GM19395 (cell line): Measurements from ENCODE around the gene ACOX2.

Source experiments
- ATAC-seq: cut with Tn5 transposase; IDR thresholded peaks from one replicate; pipeline ENCODE4 v1.9.1; 2021; ENCODE audit warnings: mild to moderate bottlenecking, moderate library complexity; ENCODE audit not compliant: unreplicated experiment

ACOX2 gene

DNA sequence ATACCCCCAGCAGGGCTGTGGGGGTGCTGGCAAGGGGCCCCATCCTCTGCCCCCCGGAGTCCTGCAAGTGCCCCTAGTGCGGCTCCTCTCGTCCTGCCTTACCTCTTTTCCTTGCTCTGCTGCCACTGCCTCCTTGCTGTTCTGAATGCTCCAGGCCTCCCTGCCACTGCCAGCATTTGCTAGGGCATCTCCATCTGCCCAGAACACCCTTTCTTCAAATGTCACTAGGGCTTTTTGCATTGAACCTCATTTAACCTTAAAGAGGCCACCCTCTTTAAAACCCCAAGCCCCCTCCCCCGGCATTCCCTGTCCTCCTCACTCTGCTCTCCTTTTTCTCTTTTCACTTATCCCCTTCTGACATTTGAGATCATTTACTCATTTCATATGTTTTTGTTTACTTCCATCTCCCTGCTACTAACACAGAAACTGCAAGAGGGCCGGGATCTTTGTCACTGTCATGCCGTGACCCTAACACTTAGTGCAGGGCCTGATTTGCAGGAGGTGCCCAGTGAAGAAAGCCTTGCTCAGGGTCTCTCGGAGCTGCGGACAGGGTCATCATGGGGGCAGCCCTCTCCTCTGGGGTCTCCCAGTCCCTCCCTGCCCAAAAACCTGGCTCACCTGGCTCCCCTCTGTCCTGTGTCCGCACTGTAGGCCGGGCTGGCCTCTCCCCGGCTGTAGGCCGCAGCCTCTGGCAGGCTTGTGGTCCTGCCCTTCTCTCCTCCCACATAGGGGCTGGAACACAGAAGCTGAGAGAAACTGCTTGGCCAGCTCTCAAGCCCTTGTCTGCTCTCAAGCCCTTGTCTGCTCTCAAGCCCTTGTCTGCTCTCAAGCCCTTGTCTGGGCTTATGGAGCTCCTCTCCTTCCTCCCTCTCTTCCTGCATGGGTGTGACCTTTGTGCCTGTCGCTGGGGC, at the start of gene ACOX2:
TSS of gene ACOX2 (minus strand) at position 690 of the 911 bp plus-strand sequence. CDS start 2,084 bp downstream, outside the sequence.
- no peak for ATAC-seq

DNA sequence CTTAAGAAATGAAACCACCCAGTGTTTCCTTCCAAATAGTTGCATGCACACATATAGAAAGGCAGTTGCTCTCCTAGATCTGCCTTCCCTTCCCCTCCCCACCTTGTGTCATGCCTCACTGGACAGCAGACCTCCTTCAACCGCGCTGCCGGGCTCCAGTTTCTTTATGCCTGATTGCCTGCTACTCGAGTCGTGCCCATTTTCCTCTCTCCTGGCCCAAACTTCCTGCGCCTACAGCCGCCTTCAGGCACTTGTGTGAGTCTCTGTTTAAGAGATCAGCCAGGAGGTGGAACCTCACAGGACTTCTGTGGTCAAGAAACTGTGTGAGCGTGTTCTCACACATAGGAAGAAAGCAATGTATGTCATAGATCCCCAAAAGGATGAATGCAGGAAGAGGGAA, 49.0 kb upstream of the ACOX2 start:
- no peak for ATAC-seq

DNA sequence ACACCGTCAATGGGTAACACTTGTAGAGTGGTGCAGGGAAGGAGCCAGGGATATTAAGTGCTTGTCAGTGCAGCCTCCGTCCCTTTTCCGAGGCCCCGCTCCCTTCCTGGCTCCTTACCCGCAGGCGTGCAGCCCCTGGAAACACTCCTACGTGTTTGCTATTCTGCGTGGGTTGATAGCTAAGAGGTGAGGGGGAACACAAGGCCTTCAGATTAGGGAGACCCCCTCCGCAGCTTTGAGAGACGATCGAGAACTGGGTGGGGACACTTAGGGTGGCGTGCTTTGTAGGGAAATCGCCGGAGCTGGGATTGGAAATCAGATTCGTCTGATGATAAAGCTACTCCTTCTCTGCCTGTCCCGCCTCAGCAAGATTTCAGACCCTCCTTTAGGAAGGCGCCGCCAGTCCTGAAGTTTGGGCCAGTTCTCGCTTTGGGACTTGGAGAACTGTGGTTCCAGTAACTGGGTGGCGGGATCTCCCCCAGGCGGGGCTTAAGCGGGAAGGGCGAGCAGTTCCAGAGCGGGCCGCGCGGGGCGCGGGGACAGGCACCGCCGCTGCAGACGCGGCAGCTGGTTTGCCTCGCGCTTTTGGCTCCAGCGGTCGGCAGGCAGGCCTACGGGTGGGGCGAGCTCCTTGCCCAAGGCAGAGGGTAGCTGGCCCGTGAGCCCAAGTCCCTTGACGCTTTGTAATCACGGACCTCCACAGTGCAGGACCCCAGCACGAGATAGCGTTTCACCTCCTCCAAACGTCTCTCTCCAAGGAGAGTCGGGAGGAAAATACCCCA, 48.2 kb upstream of the ACOX2 start:
- ATAC-seq, result peak; percentile 81

DNA sequence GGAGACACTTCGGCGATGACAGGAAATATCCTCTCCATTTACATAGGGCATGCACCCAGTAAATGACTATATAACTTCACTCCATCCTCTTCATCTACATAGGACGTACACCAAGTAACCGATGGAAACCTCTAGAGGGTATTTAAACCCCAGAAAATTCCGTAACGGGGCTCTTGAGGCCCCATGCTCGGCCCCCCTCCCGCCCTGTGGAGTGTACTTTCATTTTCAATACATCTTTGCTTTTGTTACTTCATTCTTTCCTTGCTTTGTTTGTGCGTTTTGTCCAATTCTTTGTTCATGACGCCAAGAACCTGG, 47.7 kb upstream of the ACOX2 start:
- ATAC-seq, result no peak

DNA sequence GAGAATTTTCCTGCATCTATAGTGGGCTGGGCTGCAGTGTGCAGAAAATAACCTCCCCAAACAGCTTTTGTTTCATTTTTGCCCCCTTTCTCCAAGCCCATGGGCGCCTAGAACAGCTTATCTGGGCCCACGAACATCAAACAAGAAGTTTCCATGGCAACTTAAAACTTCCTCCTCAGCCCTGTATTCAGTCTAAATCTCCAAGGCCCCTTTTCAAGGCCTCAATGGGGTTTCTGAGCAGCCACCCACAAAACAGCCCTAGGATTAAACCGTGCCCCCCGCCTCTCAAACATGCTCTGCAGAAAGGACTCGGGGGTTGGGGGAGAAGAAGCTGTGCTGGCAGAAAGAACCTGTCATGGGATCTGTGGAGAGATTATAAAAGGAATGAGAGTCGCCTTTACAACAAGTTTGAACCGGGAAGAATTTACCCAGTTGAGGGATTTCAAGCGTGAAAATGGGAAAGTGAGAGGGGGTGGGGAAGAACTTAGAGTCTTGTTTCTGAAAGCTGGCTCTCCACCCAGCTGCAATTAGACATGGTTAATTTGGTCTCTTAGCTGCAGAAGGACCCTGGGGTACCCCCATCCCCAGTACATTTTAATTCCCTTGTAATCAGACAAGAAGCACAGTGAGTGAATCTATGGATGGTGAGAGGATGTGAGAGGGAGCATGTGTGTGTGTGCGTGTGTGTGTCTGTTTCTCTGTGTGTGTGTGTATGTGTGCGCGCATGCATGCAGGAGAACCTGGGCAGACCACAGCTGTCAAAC, 44.5 kb upstream of the ACOX2 start:
- no peak for ATAC-seq

DNA sequence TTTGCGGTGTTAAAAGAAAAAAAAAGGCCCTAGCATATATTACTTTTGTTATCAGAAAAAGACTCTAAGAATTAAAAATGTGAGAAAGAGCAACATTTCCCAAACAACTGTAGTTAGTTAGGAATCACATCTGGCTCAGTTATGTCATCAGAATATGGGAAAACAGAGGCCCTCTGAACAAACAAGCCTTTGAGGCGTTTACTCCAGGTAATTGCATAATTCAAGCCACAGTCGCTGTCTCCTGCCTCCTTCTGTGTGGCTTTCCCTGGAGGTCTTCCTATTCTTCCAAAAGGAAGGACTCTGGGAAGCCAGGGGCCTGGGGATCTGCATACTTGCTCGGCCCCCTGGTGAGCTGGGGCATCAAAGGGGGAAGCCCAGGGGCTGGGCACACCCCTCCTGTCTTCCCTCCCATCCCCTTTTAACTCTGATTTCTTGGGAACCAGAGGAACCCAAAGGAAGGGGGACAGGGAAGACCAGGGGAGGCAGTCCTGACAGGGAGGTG, 43.9 kb upstream of the ACOX2 start:
- no peak for ATAC-seq

DNA sequence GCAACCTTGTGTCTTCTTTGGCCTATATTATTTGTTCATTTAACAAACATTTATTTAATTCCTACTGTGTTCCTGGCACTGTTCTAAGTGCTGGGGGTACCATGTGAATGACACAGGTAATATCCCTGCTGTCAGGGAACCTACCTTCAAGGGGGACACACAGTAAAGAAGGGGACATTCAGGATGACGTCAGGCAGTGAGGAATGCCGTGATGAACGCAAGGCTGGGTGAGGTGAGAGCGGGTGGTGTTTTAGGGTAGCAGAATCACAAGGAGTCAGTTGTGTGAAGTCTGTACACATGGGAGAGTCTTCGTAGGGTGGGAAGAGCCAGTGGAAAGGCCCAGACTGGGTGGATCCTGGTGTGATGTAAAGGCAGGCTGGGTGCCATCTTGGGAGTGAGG, 41.9 kb upstream of the ACOX2 start:
- ATAC-seq, result no peak

DNA sequence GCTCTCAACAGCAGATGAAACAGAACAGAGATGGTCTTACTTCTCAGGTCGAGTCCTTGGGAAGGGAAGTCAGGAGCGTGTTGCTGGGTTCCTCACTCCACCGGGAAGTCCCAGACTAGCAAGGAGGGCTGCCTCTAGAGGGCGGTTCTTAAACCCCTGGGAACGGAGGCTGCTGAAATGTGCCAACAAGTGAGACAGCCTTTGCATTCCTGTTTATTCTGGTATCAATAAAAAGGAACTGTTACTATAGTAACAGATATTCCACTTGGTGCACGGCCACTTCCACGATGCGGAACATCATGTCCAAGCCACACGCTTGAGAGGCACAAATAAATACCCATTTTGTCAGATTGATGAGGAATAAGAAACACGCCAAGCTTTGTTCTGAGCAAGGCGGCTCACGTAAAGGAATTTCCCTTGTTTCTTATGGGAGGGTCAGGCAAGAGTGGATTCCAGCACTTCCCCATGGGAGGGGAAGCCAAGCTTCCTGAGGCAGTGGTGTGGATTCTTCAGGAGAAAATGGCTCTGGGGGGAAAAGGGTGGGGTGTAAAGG, 40.4 kb upstream of the ACOX2 start, which contains the start of gene FAM107A:
TSS of gene FAM107A (minus strand) at position 123 of the 553 bp plus-strand sequence. CDS start 7,531 bp downstream, outside the sequence.
- no peak for ATAC-seq

DNA sequence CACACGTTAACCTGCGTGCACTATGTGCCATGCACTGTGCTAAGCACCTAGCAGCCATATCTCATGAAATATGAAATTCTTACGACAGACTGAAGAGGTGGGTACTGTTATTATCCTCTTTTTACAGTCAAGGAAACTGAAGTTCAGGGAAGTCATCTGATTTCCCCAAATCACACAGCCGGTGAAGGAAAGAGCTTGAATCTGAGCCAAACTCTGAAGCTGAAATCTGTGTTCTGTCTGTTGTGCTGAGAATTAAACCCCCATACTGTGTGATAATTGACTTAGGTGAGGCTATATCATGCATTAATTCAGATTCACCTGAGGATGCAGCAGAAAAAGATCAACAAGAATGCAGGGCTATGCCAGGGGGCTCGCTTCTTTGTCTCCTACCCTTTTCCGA, 39.7 kb upstream of the ACOX2 start:
- ATAC-seq, result no peak

DNA sequence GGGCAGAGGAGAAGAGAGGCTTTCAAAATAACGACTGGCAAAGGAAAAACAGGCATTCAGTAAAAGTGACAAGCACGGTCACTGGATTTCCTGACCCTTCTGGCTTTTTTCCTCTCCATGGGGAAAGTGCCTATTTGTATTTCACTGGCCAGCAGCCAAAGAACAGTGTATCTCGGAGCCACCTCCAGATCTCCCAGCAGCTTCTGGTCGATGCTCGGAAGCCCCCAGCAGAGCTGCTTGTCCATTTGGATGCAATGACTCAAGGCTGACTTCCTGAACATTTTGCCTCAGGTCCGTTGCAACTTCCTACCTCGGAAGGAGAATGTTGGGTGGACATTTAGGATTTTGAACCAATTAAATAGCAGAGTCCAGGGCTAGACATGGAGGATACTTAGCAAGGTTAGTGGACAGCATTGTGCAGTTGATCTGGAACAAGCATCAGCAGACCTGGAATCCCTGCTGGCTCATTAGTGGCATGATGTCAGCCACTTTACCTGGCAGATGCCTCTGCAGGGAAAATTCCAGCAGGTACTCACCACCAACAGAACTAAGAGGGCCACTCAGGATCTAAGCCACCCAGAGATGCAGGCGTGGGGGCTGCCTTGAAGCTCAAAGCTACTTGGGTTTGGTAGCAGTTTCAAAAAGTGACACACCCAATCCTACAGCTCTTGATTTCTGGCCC, 39.1 kb upstream of the ACOX2 start:
- no peak for ATAC-seq

DNA sequence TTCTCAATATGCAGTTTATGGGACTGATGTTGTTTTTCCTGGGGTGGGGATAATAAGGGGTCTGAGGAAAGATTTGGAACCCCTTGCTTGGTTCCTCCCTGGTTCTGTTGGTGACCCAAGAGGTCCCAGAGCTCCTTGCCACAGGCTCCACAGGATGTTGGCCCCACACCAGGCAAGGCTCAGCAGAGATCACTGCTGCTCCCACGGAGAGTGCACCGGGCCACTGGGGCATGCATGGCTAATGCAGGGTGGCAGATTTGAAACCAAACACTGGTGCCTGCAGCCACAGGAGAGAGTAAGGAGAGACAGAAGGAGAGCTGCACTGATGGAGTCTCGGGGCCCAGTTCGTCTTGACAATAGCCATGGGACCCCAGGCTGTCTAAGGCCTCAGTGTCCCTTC, 37.7 kb upstream of the ACOX2 start:
- no peak for ATAC-seq

DNA sequence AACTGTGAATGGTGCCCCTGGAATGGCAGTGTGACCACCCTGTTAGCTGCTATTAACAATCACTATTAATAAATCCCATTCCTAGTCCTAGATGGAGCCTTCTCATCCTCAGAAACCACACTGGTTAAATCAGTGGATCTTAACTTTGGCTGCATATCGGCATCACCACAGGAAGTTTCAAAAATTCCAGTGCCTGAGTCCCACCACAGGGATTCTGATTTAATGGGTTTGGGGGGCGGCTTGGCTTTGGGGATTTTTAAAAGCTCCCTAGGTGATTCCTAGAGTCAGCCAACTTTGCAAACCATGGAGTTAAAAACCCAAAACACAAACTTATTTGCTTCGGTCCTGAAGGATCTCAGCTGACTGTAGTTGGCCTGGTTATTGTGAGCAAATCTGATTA, 37.1 kb upstream of the ACOX2 start:
- ATAC-seq, result no peak

DNA sequence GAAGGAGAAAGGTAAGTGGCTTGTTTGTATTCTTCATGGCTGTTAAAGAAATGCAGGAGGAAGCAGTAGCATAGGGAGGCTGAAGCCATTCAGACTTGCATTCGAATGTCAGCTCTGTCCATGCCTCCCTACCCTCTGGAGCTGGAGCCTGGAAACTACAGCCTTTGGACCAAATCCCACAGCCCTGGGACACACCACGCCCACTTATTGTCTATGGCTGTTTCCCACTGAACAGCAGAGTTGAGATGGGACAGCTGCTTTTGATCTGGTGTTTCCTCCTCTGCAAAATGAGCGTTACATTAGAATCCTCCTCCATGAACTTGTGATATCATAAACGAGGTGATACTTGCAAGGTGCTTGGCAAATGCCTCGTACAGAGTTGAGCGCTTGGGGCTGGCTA, 36.6 kb upstream of the ACOX2 start:
- ATAC-seq, result no peak

DNA sequence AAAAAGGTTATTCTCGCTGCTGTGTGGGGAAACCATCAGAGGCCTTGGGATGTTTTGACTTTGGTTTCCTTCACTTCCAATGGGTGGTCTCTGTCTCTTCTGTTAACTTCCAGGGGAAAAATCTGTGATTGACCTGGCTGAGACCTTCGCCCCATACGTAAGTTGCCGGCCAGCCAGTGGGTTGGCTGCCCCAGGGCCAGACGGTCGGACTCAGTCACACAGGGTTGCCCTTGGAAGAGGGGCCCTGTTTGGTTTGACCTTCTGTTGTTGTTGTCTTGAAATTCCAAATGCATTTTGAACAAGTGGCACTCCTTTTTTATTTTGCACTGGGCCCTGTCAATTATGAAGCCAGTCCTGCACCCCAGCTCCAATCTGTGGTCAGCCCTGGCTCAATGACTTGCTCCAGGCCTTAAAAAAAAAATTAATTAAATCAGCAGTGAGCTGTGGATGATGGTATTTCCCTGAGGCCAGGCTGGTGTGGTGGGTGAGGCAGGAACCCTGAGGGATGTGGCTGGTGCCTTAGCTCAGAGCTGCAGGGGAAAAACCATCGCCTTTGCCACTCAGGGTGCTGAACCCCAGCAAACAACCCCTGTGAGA, 35.7 kb upstream of the ACOX2 start:
- ATAC-seq, result no peak

DNA sequence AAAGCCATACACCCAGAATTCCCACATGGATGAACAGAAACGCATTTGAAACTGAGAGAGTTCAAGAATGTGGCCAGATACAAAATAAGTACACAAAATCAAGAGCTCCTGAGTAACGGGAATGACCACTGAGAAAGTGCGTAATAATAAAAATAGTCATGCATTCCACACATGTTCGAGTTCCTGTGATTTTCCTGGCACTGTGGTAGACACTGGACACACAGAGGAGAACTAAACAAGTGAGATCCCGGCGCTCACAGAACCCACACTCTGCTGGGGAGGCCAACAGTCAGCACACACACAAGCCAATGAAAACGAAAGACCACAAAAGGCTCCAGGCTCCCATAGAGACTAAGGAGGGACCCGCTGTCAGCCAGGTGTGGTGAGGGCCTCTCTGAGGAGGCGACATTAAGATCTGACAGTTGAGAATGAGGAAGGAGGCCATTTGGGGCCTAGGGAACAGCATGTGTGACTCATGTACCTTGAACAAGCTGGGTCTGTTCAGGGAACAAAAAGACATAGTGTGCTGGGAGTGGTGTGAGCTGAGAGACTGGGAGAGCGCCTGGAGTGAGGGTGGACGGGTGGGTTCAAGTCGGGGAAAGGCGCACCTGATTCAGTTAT, 35.1 kb upstream of the ACOX2 start:
- no peak for ATAC-seq

DNA sequence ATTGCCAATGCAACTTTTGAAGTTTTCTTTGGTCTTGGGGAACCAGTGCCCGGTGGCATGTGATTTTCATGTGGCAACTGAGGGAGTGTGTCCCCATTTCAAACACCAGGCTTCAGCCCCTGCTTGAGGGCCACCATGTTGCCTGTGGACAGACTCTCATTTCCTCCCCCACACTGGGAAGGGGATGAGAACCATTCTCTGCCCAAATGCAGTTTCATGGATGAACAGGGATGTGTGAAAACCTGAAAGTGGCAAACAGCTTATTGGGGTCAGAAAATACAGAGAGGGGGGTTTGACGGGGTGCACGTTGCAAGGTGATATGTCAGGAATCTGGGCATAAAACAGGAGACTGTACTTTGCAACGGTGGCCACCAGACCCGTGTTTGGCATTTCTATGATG, 33.9 kb upstream of the ACOX2 start:
- ATAC-seq, result no peak

DNA sequence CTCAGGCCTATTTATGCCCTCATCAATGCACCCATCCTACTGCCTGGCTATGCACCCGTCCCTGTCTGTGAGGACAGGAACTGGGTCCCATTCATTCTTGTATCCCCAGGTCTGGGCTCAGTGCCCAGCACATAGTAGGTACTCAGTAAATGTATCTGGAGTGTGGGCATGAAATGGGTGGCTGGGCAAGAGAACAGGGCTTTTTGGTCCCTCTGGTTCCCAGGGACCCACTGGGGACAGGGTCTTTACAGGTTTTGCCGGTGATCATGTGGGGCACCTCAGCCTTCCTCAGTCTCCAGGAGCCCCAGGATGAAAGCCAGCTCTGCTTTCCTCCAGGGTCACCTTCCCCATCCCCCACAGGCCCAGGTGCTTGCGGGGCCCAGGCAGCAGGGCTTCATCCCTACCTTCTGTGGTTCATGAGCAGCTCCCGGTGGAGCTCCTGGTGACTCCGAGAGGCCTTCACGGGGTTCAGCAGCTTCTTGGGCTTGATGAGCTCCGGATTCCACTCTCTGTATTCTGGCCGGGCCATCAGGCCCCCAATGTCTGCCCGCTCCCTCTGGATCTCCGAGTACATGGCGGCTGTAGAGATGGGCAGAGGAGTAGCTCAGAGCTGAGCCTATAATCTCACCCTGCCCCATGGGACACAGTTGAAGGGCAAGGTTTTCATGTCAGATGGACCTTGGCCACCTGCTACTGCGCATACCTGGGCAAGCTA, 32.5 kb upstream of the ACOX2 start:
- ATAC-seq, result no peak

DNA sequence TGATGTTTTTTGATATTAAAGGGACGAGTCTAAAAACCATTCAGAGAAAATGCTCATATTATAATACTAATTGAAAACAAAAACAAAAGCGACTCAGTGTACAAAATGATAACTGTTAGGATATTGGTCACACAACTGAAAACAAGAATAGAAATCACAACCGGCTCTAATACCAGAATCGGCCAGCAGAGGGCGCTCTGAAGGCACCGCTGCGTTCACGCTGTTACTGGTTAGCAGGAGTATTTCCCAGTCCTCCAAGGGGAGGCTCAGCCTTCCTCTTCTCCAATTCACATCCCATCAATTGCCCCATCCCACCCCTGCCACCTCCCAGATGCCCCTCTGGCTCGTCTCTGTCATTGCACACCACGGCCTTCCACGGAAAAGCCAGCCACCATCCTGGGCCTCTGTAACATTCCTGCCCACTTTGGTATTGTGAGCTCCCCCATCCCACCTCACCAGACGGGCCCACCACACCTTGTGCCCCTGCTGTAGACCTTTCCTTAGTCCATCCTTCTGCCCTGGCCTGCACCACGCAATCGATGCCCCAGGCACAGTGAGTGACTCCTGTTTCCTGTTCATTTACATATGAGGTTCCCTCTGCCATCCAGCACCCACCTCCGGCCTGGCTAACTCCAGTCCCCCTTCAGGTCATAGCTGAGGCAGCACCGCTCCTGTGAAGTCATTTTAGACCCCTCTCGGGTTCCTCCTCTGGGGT, 31.7 kb upstream of the ACOX2 start:
- peak; percentile 81 for ATAC-seq
